Measurements from ENCODE around the gene SLC39A11.

DNA sequence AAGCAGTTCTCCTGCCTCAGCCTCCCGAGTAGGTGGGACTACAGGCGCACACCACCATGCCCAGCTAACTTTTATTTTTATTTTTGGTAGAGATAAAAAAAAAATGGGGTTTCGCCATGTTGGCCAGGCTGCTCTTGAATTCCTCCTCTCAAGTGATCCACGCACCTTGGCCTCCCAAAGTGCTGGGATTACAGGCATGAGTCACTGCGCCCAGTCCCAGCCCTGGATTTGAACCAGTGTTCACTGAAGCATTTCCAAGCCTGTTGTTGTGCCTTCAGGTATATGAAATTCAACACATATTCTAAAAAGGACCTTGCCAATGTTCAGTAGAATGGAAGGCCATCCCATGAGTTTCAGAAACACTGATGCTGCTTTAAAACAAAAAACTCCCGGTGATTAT, 165.3 kb downstream of the SLC39A11 start:
- TF ChIP-seq ETV6 (CRISPR knock-in tag; IDR thresholded peaks at IDR 0.05) (no peak), CREB1 (CRISPR knock-in tag; IDR thresholded peaks at IDR 0.05) (no peak), ZNF317 (CRISPR knock-in tag; IDR thresholded peaks at IDR 0.05; ENCODE audit: borderline replicate concordance, low read depth) (no peak), ZNF121 (CRISPR knock-in tag; IDR thresholded peaks at IDR 0.05) (no peak), STAT6 (CRISPR knock-in tag; conservative IDR thresholded peaks at IDR 0.05; ENCODE audit: low read depth) (no peak), CBFB (CRISPR knock-in tag; IDR thresholded peaks at IDR 0.05; ENCODE audit: low read depth) (no peak)
- TF ChIP-seq, protein P1, sequence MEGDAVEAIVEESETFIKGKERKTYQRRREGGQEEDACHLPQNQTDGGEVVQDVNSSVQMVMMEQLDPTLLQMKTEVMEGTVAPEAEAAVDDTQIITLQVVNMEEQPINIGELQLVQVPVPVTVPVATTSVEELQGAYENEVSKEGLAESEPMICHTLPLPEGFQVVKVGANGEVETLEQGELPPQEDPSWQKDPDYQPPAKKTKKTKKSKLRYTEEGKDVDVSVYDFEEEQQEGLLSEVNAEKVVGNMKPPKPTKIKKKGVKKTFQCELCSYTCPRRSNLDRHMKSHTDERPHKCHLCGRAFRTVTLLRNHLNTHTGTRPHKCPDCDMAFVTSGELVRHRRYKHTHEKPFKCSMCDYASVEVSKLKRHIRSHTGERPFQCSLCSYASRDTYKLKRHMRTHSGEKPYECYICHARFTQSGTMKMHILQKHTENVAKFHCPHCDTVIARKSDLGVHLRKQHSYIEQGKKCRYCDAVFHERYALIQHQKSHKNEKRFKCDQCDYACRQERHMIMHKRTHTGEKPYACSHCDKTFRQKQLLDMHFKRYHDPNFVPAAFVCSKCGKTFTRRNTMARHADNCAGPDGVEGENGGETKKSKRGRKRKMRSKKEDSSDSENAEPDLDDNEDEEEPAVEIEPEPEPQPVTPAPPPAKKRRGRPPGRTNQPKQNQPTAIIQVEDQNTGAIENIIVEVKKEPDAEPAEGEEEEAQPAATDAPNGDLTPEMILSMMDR (IDR thresholded peaks at IDR 0.05), result no peak
